GM19463 (cell line): Measurements from ENCODE around the gene SNAI3.

ENCODE experiments used
- ATAC-seq: cut with Tn5 transposase; IDR thresholded peaks from one replicate; pipeline ENCODE4 v1.9.1; 2021; ENCODE audit warnings: mild to moderate bottlenecking, moderate library complexity; ENCODE audit not compliant: unreplicated experiment

The SNAI3 gene

DNA sequence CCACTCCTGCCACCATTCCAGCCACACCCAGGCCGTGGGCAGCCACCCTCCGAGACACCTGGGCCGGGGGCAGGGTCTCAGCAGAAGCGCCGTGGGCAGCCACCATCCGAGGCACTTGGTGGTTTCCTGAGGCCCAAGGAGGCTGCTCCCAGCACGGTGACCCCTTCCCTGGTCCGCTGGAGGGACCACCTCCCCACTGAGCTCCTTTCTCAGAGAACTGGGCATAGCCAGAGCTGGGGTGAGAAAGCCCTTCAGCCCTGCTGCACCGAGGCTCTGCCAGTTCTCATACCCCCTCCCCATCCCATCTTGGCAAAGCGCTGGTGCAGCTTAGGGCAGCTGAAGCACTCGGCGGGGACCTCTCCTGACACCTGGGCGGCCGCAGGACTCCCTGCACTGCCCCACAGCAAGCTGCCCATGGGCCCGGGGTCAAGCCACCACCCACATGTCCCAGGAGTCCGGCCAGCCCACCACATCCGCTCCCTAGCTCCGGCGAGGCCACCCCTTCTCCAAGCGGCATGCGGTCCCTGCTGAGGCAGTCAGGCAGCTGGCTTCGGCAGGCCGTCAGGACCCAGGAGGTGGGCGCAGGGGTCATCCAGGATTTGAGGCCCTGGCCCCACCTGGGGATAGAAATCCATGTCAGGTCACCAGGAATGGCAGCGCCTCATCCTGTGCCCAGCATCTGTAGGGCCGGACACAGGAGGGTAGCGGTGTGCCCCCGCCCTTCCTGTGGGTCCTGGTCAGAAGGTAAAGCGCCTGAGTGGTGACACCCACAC lies 34.1 kb downstream of the SNAI3 start:
- no peak for ATAC-seq

- peak; percentile 77 for ATAC-seq
These were observed 34.9 kb downstream of the SNAI3 start for GRCh38 chr16:88651276-88651988.

GRCh38 chr16:88650749-88651275 lies 35.5 kb downstream of the SNAI3 start, which contains the start of gene CYBA:
TSS of gene CYBA (minus strand) at chr16:88651053. CDS start at chr16:88651013, 40 bp downstream.
- peak; percentile 73 for ATAC-seq

- ATAC-seq = peak; percentile 10
These were observed 36.2 kb downstream of the SNAI3 start for GRCh38 chr16:88649924-88650748.

DNA sequence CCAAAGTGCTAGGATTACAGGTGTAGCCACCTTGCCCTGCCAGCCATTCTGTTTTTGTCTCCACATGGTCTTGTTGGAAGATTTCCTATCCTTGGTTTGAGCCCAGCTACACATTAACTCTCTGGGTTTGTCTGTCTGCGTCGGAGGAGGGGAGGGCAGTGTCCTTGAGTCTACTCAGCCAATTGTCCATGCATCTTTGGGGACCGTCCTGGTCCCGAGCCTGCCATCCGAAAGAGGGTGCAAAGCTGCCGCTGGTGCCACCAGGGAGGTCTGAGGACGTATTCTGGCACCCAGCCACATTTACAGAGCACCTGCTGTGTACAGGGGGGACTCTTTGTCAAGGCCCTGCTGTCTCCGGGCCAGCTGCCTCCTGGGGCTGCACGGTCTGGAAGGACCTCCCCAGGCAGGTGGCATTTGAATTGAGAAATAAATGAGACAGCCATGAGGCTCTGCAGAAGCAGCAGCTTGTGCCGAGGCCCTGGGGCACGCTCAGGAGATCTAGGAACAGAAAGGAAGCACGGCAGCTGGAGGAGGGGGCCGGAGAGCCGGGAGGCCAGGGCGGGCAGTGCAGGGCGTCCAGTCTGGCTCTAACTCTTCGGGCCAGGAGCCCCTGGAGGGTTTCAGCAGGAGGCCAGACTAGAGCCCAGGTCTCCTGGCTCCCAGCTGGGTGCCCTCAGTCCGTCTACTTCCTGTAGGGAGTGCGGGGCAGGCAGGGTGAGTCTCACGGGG lies 36.9 kb downstream of the SNAI3 start:
- no peak for ATAC-seq

GRCh38 chr16:88647178-88648070 lies 38.9 kb downstream of the SNAI3 start:
- ATAC-seq = no peak

DNA sequence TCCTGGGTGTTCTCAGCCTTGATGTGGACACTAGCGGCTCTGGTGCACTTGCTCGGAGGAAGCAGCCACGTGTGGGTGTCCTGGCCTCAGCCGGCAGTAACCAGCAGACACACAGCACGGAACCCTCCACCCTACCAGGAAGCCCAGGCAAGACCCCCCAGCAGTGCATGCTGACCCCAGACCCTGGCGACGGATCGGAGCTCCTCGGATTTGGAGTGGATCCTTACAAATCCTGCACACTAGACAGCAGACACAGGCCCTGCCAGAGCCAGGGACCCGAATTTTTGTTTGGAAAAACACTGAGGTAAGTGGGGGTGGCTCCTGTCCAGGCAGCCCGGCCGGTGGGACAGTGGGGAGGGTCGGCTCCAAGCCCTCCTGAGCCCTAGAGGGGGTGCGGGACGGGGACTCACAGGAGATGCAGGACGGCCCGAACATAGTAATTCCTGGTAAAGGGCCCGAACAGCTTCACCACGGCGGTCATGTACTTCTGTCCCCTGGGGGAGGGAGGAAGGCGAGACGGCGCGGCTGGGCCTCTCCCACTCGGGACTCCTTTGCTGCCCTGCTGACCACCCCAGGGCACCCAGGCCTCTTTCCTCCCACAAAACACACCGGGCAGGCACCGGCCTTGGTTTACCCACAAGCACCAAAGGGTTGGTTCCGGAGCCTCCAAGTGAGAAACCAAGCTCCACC lies 39.8 kb downstream of the SNAI3 start:
- ATAC-seq = no peak

DNA sequence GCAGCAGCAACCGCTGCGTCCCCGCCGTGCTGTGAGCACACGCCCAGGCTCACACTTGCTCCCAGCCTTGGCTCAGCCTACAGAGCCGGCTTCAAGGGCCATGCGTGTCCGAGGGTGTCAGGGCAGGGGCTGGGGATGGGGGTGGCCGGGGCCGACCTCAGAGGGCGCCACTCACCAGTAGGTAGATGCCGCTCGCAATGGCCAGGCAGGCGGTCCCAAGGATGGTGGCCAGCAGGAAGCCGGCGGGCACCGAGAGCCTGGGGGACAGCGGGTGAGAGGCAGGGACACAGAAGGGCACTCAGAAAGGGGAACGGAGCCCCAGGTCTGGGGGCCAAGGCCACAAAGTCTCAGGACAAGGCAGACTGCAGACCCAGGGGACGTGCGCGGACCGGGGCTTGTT lies 40.4 kb downstream of the SNAI3 start:
- no peak for ATAC-seq

GRCh38 chr16:88645455-88645854 lies 40.9 kb downstream of the SNAI3 start:
- no peak for ATAC-seq

- ATAC-seq = no peak
These were observed 42.7 kb downstream of the SNAI3 start for GRCh38 chr16:88643644-88643932.

- no peak for ATAC-seq
These were observed 43.2 kb downstream of the SNAI3 start for GRCh38 chr16:88642881-88643643.

DNA sequence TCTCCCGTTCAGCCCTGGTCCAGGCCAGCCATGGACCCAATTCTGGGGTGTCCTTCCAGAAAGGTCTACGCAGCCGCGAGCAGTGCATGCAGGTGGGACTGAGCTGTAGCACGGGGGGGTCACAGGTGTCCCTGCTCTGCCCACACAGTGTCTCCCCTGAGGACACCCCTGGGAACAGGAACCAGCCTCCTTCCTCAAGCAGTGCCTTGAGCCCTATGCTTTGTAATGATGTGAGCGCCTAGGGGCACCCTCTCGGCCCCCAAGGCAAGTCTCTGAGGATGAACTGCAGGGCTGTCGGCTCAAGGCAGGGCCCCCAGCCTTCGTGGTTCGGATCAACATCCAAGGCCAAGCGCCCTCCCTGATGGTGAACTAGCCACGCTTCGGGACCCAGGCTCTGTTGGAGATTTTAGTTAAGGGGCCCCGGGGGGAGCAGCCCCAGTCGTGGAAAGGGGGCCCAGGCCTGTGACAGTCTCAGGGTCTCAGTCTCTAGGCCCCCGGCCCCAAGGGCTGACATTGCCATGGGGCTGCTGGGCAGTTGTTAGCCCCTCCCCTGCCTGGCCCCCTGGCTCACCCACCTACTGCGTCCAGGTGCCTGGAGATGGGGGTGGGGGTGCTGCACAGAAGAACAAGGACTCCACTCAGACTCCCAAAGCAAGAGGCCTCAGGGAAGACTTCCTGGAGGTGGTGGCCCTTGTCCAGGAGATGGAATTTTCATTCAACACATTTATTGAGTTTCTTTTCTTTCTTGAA lies 45.6 kb downstream of the SNAI3 start:
- ATAC-seq = no peak

DNA sequence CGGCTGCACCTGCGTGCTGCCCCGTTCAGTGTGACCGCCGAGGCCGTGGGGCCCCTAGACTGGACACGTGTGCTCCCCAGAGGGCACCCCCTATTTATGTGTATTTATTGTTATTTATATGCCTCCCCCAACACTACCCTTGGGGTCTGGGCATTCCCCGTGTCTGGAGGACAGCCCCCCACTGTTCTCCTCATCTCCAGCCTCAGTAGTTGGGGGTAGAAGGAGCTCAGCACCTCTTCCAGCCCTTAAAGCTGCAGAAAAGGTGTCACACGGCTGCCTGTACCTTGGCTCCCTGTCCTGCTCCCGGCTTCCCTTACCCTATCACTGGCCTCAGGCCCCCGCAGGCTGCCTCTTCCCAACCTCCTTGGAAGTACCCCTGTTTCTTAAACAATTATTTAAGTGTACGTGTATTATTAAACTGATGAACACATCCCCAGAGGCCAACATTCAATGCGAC lies 46.2 kb downstream of the SNAI3 start:
- ATAC-seq = no peak

GRCh38 chr16:88639231-88640038 lies 46.9 kb downstream of the SNAI3 start:
- ATAC-seq = no peak

- ATAC-seq = no peak
These were observed 47.7 kb downstream of the SNAI3 start, which contains the start of gene IL17C for GRCh38 chr16:88638323-88639230. TSS of gene IL17C (plus strand) at chr16:88638572. CDS start at chr16:88638642, 70 bp downstream.
